Activated CD4-positive, alpha-beta T cell treated with anti-CD3 and anti-CD28 coated beads, Interleukin-2, Interleukin-6, amounts not matched to agents 100 ng/mL and 50 ng/mL, durations not matched to agents 16 hours and 8 hours (primary cell): ENCODE data around the gene IL1RAPL1.
A peak's percentile ranks its signal among the peaks of the same experiment; 100 is the strongest.
"Not testable (repeated sequence)": the region's sequence is repeated elsewhere in the genome, so short reads cannot be mapped to it uniquely, and the experiment has no call there.

Experiments used
- DNase-seq: peaks from one replicate; pipeline ENCODE4 v3.0.0-alpha.2; 2020

The IL1RAPL1 gene

GRCh38 chrX:28628120-28628519, 40.9 kb downstream of the IL1RAPL1 start:
- no peak for DNase-seq

- DNase-seq = no peak
These were observed 51.5 kb downstream of the IL1RAPL1 start for GRCh38 chrX:28638775-28639174.

- DNase-seq = no peak
These were observed 52.2 kb downstream of the IL1RAPL1 start for GRCh38 chrX:28639451-28639850.

- no peak for DNase-seq
These were observed 62.3 kb downstream of the IL1RAPL1 start for GRCh38 chrX:28649541-28649940.

GRCh38 chrX:28651186-28651585, 63.9 kb downstream of the IL1RAPL1 start:
- DNase-seq = no peak

GRCh38 chrX:28659269-28659668, 72.0 kb downstream of the IL1RAPL1 start:
- peak; percentile 26 for DNase-seq

GRCh38 chrX:28665778-28666177, 78.5 kb downstream of the IL1RAPL1 start:
- no peak for DNase-seq

GRCh38 chrX:28668303-28668702, 81.1 kb downstream of the IL1RAPL1 start:
- no peak for DNase-seq

GRCh38 chrX:28668957-28669356, 81.7 kb downstream of the IL1RAPL1 start:
- DNase-seq = no peak

GRCh38 chrX:28670074-28670473, 82.8 kb downstream of the IL1RAPL1 start:
- DNase-seq = no peak

GRCh38 chrX:28675173-28675572, 87.9 kb downstream of the IL1RAPL1 start:
- no peak for DNase-seq

- DNase-seq = no peak
These were observed 105.9 kb downstream of the IL1RAPL1 start for GRCh38 chrX:28693101-28693500.

GRCh38 chrX:28697732-28698131, 110.5 kb downstream of the IL1RAPL1 start:
- no peak for DNase-seq

- no peak for DNase-seq
These were observed 114.0 kb downstream of the IL1RAPL1 start for GRCh38 chrX:28701222-28701621.

- no peak for DNase-seq
These were observed 119.7 kb downstream of the IL1RAPL1 start for GRCh38 chrX:28706964-28707363.

- DNase-seq = no peak
These were observed 122.2 kb downstream of the IL1RAPL1 start for GRCh38 chrX:28709421-28709820.

GRCh38 chrX:28717864-28718263, 130.6 kb downstream of the IL1RAPL1 start:
- DNase-seq = no peak

- DNase-seq = no peak
These were observed 131.2 kb downstream of the IL1RAPL1 start for GRCh38 chrX:28718450-28718849.

GRCh38 chrX:28719620-28720019, 132.4 kb downstream of the IL1RAPL1 start:
- DNase-seq = no peak

GRCh38 chrX:28752330-28752729, 165.1 kb downstream of the IL1RAPL1 start:
- DNase-seq = no peak

- DNase-seq = no peak
These were observed 168.9 kb downstream of the IL1RAPL1 start for GRCh38 chrX:28756175-28756574.

- no peak for DNase-seq
These were observed 169.4 kb downstream of the IL1RAPL1 start for GRCh38 chrX:28756647-28757046.

- no peak for DNase-seq
These were observed 170.0 kb downstream of the IL1RAPL1 start for GRCh38 chrX:28757290-28757689.

- DNase-seq = not testable (repeated sequence)
These were observed 179.3 kb downstream of the IL1RAPL1 start for GRCh38 chrX:28766561-28766960.

- DNase-seq = no peak
These were observed 186.6 kb downstream of the IL1RAPL1 start for GRCh38 chrX:28773807-28774206.

- no peak for DNase-seq
These were observed 200.0 kb downstream of the IL1RAPL1 start for GRCh38 chrX:28787206-28787605.
